GM15510 (cell line): ENCODE measurements around the gene DCAF6.

Experiments
- POLR2A ChIP-seq: IDR thresholded peaks from 3 replicates; pipeline ENCODE4 v1.6.1; 2011; ENCODE audit warnings: borderline replicate concordance; ENCODE audit not compliant: insufficient read length; ENCODE audit errors: extremely low read depth

The DCAF6 gene

DNA sequence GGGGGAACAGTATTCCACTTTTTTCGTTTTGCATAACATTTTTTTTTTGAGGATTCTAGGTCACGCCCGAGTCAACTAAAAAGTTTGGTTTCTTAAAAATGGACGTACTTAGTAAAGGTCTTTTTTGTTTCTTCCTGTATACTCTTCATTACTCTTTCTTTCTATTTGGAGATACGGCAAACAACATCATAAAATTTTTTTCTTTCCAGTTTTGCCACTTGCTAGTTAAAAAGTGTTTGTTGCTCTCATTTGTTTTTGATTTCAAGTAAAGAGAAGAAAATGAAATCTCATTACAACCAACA is 1.2 kb downstream of the DCAF6 start:
- TF ChIP-seq POLR2A = no peak

DNA sequence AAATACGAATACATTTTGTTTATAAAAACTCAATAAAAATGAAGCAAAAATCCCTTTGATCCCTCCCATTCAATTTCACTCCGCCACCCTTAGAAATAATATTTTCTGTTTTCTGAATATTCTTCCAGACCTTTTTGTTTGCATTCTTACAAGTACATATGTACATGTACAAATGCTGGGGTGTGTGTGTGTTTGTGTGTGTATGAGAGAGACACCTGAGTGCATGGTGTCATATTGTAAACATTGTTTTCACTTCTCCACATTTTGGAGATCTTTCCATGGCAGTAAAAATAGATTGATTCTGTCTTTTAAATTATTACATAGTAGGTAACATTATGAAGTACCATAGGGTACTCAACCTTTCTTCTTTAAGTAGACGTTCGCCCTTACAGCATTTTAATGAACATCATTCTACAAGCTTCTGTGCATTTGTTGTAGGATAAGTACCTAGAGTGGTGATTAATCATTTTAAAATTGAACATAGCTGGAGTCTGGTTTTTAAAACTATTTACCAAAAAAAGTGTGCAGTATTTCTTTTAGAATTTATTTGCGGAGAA is 1.7 kb downstream of the DCAF6 start:
- TF ChIP-seq POLR2A = no peak

DNA sequence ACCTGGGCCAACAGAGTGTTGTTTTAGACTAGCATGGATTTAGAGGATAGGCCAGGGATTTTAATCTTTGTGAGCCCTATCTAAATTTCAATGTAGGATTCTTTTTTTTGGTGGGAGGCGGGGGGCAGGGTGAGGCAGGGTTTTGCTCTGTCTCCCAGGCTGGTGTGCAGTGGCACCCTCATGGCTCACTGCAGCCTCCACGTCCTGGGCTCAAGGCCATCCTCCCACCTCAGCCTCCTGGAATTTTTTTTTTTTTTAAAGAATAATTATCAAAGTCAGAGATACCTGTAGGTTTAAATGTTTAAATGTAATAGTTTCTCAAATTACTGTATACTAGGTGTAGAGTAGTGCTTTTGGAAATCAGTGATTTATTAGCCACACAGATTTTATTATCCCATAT is 3.8 kb downstream of the DCAF6 start:
- TF ChIP-seq POLR2A = no peak

DNA sequence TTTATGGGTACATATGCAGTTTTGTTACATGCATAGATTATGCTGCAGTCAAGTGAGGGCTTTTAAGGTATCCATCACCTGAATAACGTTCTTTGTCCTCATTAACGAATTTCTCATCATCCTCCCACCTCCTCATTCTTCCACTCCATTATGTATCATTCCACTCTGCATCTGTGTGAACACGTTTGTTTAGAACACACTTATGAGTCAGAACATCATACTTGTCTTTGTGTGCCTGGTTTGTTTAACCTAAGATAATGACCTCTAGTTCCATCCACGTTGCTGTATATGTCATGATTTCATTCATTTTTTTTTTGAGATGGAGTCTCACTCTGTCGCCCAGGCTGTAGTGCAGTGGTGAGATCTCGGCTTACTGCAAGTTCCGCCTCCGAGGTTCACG is 7.1 kb downstream of the DCAF6 start:
- TF ChIP-seq POLR2A = no peak

DNA sequence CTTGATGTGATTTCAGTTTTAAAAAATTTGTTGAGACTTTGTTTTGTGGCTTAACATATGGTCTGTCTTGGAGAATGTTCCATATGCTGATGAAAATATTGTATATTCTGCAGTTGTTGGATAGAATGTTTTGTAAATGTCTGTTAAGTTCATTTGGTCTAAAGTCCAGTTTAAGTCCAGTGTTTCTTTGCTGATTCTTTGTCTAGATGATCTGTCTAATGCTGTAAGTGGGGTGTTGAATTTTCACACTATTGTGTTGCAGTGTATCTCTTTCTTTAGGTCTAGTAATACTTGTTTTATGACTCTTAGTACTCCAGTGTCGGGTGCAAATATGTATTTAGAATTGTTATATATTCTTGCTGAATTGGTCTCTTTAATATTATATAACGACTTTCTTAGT is 11.2 kb downstream of the DCAF6 start:
- no peak for TF ChIP-seq POLR2A

DNA sequence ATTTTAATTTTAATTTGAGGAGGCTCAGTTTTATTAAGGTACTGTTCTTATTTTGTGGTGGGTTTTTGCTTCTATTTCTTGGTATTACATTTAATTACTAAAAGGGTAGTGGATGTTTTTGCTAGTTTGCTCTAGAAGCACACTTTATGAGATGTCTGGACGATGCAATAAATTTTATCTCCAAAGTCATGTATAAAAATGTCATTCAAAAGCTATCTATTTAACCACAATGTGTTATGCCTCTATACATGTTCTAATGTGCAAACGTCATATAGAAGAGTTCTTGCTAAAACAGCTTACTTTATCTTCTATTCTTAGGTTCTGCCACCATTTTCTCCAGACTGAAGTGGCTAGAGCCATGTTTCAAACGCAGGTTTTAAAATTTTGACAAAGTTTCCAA is 13.3 kb downstream of the DCAF6 start:
- TF ChIP-seq POLR2A = no peak

DNA sequence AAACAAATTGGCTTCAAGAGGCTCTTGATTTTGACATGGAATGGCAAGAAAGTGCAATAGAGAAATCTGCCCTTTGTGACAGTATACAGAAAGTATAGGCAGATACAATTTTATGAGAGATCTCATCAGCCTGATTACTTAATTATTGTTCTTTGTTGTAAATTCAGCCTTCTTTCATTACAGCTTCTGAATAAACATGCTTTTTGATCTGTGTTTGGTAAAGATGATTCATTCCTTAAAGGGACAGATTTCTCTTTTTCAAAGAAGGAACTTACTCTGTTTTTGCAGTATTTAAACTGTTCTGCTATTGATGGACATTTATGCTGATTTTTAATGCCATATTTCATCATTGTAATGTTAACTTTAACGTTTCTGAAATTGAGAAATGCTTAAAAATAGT is 14.1 kb downstream of the DCAF6 start:
- TF ChIP-seq POLR2A = no peak

DNA sequence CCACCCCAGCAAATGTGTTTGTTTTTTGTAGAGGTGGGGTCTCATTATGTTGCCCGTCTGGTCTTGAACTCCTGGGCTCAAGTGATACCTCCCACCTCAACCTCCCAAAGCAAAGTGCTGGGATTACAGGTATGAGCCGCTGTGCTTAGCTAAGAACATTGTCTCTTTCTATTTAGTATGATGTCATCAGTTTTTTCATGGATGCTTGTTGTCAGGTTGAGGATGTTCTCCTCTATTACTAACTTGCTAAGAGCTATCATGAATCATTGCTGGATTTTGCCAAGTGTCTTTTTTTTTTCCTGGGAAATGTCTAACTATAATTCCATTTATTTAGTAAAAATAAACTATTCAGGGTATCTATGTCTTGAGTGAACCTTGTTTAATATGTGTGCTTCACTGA is 19.4 kb downstream of the DCAF6 start:
- TF ChIP-seq POLR2A = no peak

DNA sequence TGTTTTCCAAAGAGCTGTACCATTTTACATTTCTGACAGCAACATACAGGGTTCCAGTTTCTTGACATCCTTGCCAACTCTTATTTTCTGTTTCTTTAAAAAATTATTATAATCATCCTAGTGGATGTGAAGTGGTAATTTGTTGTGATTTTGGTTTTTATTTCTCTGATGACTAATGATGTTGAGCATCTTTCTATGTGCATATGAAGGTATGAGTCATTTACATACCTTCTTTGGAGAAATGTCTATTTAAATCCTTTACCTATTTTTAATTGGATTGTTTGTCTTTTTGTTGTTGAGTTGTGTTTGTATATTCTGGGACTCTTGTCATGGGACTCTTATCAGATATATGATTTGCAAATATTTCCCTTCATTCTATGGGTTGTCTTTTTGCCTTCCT is 21.2 kb downstream of the DCAF6 start:
- no peak for TF ChIP-seq POLR2A

DNA sequence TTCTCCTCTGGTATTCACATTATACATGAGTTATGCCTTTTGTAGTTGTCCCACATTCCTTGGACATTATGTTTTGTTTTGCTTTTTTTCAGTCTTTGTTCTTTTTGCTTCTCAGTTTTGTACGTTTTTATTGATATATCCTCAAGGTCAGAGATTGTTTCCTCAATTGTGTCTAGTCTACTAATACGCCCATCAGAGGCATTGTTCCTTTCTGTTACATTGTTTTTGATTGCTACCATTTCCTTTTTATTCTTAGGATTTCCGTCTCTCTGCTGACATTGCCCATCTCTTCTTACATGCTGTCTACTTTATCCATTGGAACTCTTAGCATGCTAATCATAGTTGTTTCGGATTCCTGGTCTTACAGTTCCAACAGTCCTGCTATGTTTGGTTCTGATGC is 28.2 kb downstream of the DCAF6 start:
- TF ChIP-seq POLR2A = no peak

DNA sequence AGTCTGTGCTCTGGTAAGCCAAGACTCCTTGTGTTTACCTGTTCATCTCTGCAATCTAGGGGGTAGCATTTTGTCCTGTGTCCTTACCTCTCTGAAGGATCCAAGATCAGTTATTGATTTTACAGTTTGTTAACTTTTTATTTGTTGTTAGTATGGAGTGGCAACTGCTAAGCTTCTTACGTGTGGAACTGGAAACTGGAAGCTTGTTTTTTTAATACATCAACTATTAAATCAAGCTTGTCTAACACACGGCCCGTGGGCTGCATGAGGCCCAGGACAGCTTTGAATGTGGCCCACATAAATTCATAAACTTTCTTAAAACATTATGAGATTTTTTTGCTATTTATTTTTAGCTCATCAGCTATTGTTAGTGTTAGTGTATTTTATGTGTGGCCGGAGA is 29.6 kb downstream of the DCAF6 start:
- no peak for TF ChIP-seq POLR2A

DNA sequence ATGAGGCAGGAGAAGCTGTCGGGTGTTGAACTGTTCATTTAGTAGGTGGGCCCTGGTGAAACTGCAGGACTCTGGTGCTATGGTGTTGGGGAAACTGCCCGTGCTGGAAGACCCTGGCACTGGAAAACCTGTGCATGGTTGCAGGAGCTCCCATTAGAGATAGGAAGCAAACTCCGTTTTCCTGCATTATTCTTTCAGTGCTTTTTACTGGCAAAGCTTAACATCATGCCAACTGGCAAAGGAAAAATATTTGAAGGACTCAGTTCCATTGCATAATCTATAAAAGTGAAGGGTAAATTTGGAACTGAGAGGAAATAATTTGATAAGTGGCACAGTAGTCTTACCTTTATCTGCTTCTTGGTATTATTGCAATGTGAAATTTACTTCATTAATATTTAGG is 32.1 kb downstream of the DCAF6 start:
- no peak for TF ChIP-seq POLR2A

DNA sequence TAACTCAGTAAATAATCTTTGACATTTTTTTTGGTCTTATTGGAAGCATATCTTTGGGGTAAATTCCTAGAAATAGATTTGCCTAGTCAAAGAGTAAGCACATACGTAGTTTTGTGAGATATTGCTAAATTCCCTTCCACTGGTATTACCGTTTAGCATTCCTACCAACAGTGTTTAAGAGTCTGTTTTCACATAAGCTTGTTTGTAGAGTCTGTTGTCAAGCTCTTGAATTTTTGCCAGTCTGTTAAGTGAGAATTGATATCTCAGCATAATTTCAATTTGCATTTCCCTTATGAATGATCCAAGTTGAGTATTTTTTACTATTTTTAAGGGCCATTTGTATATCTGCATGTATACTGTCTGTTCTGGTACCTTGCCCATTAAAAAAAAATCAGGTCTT is 37.3 kb downstream of the DCAF6 start:
- TF ChIP-seq POLR2A = no peak

DNA sequence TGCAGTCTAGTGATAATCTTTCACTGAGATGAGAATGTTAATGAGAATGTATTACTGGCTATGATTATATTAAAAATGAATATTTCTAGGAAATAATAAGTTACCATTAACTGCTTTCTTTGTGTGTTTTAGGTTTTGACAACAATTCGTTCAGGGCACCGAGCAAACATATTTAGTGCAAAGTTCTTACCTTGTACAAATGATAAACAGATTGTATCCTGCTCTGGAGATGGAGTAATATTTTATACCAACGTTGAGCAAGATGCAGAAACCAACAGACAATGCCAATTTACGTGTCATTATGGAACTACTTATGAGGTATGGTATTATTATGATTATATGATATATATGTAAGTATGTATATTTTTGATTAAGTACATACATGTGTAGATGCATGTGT is 38.2 kb downstream of the DCAF6 start:
- no peak for TF ChIP-seq POLR2A

DNA sequence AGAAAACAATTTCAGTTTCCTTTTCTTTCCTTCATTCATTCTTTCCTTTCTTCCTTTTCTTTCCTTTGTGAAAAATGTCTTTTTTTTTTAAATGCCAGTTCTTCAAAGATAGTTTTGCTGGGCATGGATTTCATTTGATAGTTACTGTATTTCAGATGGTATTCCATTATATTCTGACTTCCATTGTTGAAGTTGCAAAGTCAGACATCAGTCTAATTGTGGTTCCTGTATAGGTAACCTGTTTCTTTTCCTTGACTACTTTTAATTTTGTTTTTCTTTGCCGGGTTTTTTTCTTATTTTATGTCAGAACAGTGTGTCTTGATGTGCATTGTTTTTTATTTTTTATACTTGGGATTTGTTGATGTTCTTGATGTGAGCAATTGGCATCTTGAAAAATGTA is 40.8 kb downstream of the DCAF6 start:
- no peak for TF ChIP-seq POLR2A

DNA sequence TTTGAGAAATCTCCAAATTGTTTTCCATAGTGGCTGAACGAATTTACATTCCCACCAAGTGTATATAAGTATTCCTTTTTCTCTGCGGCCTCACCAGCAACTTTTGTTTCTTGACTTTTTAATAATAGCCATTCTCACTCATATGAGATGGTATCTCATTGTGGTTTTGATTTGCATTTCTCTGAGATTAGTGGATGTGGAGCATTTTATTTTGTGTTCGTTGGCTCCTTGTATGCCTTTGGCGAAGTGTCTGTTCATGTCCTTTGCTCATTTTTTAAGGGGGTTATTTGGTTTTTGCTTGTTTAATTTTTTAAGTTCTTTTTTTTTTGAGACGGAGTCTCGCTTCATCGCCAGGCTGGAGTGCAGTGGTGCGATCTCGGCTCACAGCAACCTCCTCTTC is 45.5 kb downstream of the DCAF6 start:
- TF ChIP-seq POLR2A = no peak

DNA sequence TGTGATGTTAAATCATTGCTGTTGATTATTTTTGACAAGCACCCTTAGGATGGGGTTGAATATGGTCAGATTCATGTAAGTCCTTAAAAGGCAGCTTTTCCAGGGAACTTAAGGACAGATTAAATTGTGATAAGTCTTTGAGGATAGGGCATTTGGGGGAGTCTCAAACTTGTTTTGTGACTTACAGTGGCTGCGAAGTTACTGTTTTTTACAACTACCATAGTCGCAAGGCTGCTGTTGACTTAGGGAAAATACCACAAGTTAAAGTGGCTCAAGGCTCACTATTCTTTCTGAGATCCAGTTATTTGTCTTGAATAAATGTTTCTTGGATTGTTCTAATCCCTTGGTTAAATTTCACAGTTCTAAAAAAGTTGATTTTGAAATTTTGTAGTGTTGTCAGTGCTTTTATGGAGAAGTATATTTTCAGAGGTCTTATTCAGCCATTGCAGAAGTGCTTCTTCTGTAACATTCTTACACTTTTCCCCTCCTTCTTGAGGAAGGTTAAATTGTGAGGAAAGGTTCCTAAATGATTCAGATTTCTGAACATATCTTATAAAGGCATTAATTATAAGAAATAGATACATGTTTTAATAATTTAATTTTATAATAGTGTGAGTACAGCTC is 47.4 kb downstream of the DCAF6 start:
- no peak for TF ChIP-seq POLR2A
